NCI-H510A (cell line): Measurements from ENCODE around the gene ADAMTSL5.
"Not testable (repeated sequence)": the region's sequence is repeated elsewhere in the genome, so short reads cannot be mapped to it uniquely, and the experiment has no call there.

ENCODE experiments used
- DNase-seq: peaks from one replicate; lab custom pipeline; 2025; lab: John Stamatoyannopoulos, UW

ADAMTSL5 gene, protein sequence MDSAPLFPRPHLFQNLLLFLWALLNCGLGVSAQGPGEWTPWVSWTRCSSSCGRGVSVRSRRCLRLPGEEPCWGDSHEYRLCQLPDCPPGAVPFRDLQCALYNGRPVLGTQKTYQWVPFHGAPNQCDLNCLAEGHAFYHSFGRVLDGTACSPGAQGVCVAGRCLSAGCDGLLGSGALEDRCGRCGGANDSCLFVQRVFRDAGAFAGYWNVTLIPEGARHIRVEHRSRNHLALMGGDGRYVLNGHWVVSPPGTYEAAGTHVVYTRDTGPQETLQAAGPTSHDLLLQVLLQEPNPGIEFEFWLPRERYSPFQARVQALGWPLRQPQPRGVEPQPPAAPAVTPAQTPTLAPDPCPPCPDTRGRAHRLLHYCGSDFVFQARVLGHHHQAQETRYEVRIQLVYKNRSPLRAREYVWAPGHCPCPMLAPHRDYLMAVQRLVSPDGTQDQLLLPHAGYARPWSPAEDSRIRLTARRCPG

DNA sequence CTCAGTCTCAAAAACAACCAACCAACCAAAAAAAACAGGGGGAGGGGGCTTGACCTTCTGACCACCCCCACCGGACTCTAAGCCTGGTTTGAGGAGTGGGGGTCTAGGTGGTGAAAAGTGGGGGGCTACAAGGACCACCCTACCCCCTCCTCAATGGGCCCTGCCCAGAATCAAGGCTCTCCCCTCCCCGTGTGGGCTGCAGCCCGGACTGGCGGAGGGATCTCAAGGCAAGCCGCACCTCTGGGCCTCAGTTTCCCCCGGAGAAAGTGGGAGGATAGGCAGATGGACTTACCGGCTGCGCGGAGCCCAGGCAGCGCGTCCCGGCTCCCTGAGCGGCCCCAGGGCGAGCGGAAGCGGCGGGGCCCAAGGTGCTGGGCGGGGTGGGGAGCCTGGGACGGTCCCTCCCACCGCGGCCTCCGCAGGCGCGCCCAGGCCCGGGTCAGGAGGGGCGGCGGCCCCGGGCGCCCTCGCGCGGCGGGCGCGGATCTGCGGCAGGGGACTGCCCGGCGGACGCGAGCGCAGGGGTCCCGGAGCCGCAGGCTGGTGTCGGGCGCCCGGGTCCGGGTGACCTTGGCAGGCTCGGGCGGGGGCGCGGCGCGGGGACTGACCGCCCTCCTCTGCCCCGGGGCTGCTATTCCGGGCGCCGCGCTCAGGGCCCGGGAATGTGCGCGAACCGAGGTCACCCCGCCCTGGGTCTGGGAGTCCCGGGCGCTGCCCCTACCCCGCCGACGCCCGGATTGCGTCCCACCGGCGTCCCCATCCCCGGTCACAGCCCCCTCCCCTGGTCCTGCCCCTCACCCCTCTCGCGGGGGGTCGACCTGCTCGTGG is at the start of gene ADAMTSL5:
TSS of gene ADAMTSL5 (minus strand) at position 349 of the 828 bp plus-strand sequence. CDS start 2,076 bp downstream, outside the sequence.
- DNase-seq = no peak

DNA sequence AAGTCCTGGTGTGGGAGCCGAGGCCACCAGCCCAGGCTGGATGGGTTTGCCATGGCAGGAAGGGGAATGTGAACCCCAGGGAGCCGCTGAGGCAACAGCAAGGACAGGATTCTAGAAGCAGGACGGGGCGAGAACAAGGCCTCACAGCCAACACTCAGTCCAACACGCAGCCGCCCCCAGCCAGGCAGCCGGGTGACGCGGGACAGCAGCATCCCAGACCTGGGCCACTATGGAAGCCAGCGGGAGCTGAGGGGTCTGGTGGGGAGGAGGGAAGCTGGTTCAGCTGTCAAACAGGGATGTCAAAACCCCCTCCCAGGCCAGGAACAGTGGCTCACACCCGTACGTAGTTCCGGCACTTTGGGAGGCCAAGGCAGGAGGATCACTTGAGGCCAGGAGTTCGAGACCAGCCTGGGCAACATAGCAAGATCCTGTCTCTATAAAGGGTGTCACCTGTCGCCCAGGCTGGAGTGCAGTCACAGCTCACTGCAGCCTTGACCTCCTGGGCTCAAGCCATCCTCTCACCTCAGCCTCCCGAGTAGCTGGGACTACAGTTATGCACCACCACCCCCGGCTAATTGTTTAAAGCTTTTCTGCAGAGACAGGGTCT is 48.5 kb upstream of the ADAMTSL5 start:
- DNase-seq = no peak

DNA sequence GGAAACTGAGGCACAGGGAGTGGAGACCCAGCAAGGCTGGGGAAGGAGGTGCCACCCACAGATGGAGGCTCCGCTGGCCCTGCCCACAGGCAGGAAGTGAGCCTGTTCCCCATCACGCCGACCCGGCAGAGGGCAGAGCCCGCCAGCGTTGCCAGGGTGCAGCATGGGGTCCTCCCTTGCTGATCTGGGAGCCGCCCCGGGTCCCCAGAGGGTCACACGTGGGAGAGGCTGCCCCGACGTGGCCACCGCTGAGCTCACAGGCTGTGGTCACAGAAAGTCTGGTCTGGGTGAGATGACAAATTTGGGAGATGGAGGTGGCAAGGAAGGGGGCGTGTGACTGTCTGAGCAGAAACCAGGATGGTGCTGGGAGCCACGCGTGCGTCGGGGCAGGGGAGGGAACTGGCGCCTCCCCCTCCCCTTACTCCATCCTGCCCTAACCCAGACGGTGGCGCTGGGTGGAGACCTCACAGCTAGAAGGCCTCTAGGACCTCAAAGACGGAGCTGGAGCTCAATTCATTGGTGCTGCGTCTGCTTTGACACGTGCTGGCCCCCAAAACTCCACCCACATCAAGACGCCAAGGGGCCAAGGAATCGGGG is 47.6 kb upstream of the ADAMTSL5 start:
- no peak for DNase-seq

GRCh38 chr19:1558552-1558951 is 45.7 kb upstream of the ADAMTSL5 start:
- no peak for DNase-seq

- no peak for DNase-seq
Observed at GRCh38 chr19:1556390-1557070, 43.7 kb upstream of the ADAMTSL5 start.

- no peak for DNase-seq
Observed at GRCh38 chr19:1555487-1556389, 42.9 kb upstream of the ADAMTSL5 start.

DNA sequence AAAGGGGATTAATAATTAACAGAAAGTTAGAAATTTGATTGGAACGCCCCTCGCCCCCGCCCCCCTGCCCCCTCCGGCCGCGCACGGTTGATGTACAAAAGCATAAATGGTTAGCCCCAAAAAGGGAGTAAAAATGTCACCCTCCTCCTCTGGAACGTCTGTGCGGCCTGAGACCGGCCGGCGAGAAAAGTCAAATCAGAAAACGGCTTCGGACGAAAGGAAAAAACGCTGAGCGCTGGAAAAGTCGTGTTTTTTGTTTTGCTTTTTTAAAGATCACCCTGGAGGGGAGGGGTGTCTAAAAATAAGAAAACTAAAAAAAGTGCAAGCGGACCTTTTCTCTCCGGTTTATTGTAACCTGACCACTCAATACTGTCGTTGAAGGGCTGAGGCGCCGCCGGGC is 42.1 kb upstream of the ADAMTSL5 start:
- DNase-seq = no peak

GRCh38 chr19:1553415-1553814 is 40.6 kb upstream of the ADAMTSL5 start:
- DNase-seq = no peak

DNA sequence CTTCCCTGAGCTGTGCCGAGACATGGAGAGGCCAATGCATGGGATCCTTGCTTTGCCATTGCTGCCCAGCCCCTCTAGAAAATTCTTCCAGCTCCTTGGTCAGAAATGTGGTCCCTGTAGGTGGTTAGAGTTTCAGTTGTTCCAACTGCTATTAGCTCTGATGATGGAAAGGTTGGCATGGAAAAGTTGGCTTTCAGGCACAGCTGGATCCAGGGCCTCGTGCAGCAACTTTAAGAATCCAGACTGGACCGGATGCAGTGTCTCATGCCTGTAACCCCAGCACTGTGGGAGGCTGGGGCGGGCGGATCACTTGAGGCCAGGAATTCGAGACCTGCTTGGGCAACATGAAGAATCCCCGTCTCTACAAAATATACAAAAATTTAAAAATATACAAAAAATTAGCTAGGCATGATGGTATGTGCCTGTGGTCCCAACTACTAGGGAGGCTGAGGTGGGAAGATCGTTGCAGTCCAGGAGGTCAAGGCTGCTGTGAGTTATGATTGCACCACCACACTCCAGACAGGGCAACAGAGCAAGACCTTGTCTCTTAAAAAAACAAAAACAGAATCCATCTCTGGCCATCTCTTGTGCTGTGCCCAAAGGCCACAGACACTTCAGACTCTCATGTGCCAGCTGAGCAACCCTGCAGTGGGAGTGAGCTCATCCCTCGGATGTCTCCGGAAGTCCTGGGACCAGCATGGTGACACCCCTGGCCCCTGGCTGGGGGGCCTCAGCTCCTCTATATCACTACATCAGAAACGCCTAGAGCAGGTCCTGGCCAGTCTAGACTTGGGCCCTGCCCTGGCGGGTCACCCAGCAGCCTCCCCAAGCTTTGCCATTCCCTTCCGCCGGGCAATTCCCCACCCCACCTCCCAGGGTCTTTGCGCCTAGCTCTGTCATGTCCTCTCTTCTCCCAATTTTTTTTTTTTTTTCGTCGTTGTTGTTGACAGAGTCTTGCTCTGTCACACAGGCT is 38.5 kb upstream of the ADAMTSL5 start:
- no peak for DNase-seq

- DNase-seq = no peak
Observed at GRCh38 chr19:1549332-1549945, 36.6 kb upstream of the ADAMTSL5 start.

DNA sequence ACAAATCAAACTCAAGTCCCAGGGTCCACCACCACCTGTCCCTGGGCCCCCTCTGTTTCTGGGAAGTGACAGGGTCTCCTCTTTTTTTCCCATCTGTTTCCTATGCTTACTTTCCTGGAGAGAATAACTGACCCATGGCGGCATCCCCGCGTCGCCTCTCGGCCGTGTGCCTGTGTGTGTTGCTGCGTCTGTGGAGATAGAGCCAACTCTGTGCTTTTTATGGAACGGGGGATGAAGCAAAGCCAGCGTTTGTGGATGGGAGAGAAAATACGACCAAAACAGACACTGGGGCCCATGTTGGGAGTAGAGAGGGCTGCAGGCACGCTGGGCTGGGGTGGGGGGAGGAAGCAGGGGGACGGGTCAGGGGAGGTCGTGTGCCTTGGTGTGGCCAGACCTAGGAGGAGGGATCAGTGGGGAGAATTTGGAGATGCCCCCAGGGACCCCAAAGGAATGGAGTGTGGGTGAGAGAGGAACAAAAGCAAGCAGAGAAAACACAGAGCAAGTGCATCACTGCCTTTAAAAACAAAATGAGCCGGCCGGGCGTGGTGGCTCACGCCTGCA is 27.6 kb upstream of the ADAMTSL5 start:
- DNase-seq = no peak

GRCh38 chr19:1539749-1540148 is 26.9 kb upstream of the ADAMTSL5 start:
- DNase-seq = not testable (repeated sequence)

GRCh38 chr19:1538978-1539377 is 26.2 kb upstream of the ADAMTSL5 start:
- DNase-seq = no peak

DNA sequence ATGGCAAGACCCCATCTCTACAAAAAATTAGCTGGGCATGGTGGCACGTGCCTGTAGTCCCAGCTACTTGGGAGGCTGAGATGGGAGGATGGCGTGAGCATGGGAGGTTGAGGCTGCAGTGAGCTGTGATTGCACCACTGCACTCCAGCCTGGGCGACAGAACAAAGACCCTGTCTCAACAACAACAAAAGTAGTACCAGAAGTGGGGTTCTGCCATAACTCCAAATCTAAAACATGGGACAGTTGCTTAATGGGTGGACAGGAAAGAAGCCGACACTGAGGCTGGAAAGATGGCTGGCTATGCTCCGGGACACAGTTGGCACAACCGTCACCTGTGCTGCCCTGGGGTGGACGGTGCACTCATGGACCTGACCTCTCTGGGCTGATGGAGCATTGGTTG is 22.9 kb upstream of the ADAMTSL5 start:
- not testable (repeated sequence) for DNase-seq

GRCh38 chr19:1534972-1535371 is 22.2 kb upstream of the ADAMTSL5 start:
- no peak for DNase-seq

DNA sequence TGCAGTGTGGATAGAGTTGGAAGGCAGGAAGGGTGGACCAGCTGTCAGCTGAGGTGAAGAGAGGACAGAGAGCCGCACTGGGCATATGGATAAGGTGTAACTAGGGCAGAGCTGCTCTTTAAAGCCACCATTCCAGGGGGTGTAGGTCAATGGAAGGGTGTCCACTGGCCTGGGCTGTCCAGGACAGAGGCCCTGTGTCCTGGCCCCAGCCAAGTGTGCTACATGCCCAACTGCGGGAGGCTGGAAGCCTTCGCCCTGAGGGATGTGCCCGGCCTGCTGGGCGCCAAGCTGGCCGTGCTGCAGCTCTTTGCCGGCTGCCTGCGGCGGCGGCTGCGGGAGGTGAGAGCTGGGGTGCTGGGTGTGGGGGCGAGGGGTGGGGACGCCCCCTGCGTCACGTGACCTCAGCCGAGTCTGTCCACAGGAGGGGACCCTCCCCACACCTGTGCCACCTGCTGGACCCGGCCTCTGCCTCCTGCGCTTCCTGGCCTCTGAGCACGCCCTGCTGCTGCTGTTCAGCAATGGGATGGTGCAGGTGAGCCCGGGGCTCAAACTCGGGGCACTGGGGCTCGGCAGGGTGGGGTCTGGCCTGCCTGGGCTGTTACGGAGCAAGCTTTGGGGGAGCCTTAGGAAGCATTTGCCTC is 20.8 kb upstream of the ADAMTSL5 start:
- DNase-seq = no peak

DNA sequence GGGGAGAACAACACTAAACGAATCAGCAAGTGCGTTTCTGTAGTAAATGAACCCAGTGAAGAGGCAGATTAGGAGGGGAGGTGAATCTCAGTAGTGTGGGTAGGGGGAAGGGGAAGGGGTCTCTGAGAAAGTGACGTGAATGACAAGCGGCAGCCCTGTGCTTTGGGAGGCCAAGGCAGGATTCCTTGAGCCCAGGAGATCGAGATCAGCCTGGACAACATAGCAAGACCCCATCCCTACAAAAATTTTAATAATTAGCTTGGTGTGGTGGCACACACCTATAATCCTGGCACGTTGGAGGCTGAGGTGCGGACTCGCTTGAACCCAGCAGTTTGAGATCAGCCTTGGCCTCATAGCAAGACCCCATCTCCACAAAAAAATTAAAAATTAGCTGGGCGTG is 19.2 kb upstream of the ADAMTSL5 start:
- no peak for DNase-seq

GRCh38 chr19:1531587-1531986 is 18.8 kb upstream of the ADAMTSL5 start:
- DNase-seq = no peak
